Lower lobe of right lung (tissue), 2 donors: Measurements from ENCODE around the gene OR52N1. TPM values are rescaled to one million over a fixed set of nuclear protein-coding genes. Genes with fewer than 3 reads are reported as not detected.

Experiments
- ATAC-seq, 2 donors: fragments of 200-7000 bp; cut with Tn5 transposase; one replicate each; pipeline ENCODE4 v1.9.1; 2020 to 2022; ENCODE audit warnings: mild to moderate bottlenecking in 2 of 2, moderate library complexity in 2 of 2
- DNase-seq: peaks from one replicate; pipeline ENCODE4 v3.0.0-alpha.2; 2020
- H3K27ac ChIP-seq: fragments of 200-600 bp; one replicate; pipeline ENCODE4 v1.8.0; 2022
- H3K27me3 ChIP-seq: fragments of 200-600 bp; one replicate; pipeline ENCODE4 v1.8.0; 2022; ENCODE audit warnings: low read depth
- H3K36me3 ChIP-seq: fragments of 200-600 bp; one replicate; pipeline ENCODE4 v1.8.0; 2022; ENCODE audit warnings: mild to moderate bottlenecking
- H3K4me1 ChIP-seq: fragments of 200-600 bp; one replicate; pipeline ENCODE4 v1.8.0; 2022
- H3K4me3 ChIP-seq: fragments of 200-600 bp; one replicate; pipeline ENCODE4 v1.8.0; 2022; ENCODE audit warnings: mild to moderate bottlenecking
- H3K9me3 ChIP-seq: fragments of 200-600 bp; one replicate; pipeline ENCODE4 v1.8.0; 2022
- CTCF ChIP-seq: fragments of 200-600 bp; IDR thresholded peaks from one replicate; pipeline ENCODE4 v1.8.0; 2022; ENCODE audit warnings: antibody characterized with exemption, mild to moderate bottlenecking
- intact Hi-C: fragments of 100-400 bp; cut with DNase I; formaldehyde crosslinking; loops from one replicate; pipeline ENCODE4 v1.11.0; 2022
- total RNA-seq: library from RNA; stranded (reverse); fragmentation: NEBNext Ultra II Directional; extraction: Animal tissue kit (Norgen Biotek cat#: 25700); gene quantifications from one replicate; pipeline ENCODE4 v1.2.1, GENCODE V29; 2021
- donor health status: DM: no; HTN: yes; CAD: no; lungs with severe emphysema.

OR52N1 gene
- total RNA-seq, 1 donor from 2014 or later = not detected

- intact Hi-C loops = loop anchor here (10.0 kb wide), 1 partner anchor 329 kb away; no protein-coding TSS in a partner anchor
- no peak overlapping the region for H3K27ac ChIP-seq
- no peak for DNase-seq
- no peak for TF ChIP-seq CTCF
- H3K4me3 ChIP-seq = no peak overlapping the region
- H3K27me3 ChIP-seq = no peaks in the 10 kb centered on the region
- H3K36me3 ChIP-seq = no peaks in the 10 kb centered on the region
- H3K4me1 ChIP-seq = peaks cover 8% of the 10 kb centered on the region
- no peaks in the 10 kb centered on the region for H3K9me3 ChIP-seq
- ATAC-seq = no peak
These were observed 12.9 kb upstream of the OR52N1 start for GRCh38 chr11:5803982-5804381.

GRCh38 chr11:5796541-5796940 is 5.5 kb upstream of the OR52N1 start:
- no peaks in the 10 kb centered on the region for H3K36me3 ChIP-seq
- H3K4me1 ChIP-seq = no peaks in the 10 kb centered on the region
- no peak overlapping the region for H3K4me3 ChIP-seq
- no peaks in the 10 kb centered on the region for H3K9me3 ChIP-seq
- ATAC-seq (no peak), DNase-seq (no peak)
- no peak overlapping the region for H3K27ac ChIP-seq
- intact Hi-C loops = no loop called here
- no peaks in the 10 kb centered on the region for H3K27me3 ChIP-seq
- no peak for TF ChIP-seq CTCF

- intact Hi-C loops = no loop called here
- TF ChIP-seq CTCF = no peak
These were observed 7.8 kb downstream of the OR52N1 start, which contains the start of gene OR52N5 for GRCh38 chr11:5783255-5783654. Gene OR52N5 (minus strand): TSS chr11:5783355. CDS start chr11:5778634, 4,721 bp downstream.

GRCh38 chr11:5767056-5767455 is 24.0 kb downstream of the OR52N1 start:
- Histone ChIP-seq H3K4me3 (no peak overlapping the region), H3K27ac (no peak overlapping the region), H3K9me3 (no peaks in the 10 kb centered on the region), H3K4me1 (no peaks in the 10 kb centered on the region), H3K27me3 (no peaks in the 10 kb centered on the region), H3K36me3 (no peaks in the 10 kb centered on the region)
- DNase-seq = no peak
- no peak for TF ChIP-seq CTCF
- intact Hi-C loops = no loop called here
- no peak for ATAC-seq

More at GRCh38 chr11:5783255-5783654, 7.8 kb downstream of the OR52N1 start, which contains the start of gene OR52N5:
- no peak for DNase-seq
- Histone ChIP-seq H3K9me3 (no peaks in the 10 kb centered on the region), H3K27ac (no peak within 1 kb of the TSS), H3K27me3 (no peaks in the 10 kb centered on the region), H3K4me3 (no peak within 1 kb of the TSS), H3K4me1 (no peaks in the 10 kb centered on the region), H3K36me3 (no peaks in the 10 kb centered on the region)
- no peak for ATAC-seq

GRCh38 chr11:5753943-5754342 is 37.1 kb downstream of the OR52N1 start, which contains the start of gene OR52N4:
Gene OR52N4 (plus strand): TSS chr11:5754243. CDS start chr11:5754741, 498 bp downstream.
- Histone ChIP-seq H3K9me3 (no peaks in the 10 kb centered on the region), H3K27me3 (no peaks in the 10 kb centered on the region), H3K4me3 (no peak within 1 kb of the TSS), H3K27ac (no peak within 1 kb of the TSS), H3K36me3 (no peaks in the 10 kb centered on the region), H3K4me1 (no peaks in the 10 kb centered on the region)
- ATAC-seq (no peak), DNase-seq (no peak)
- intact Hi-C loops = no loop called here
- TF ChIP-seq CTCF = no peak
